SK-N-SH (cell line): ENCODE data around the gene ANK3. TPM values are rescaled to one million over a fixed set of nuclear protein-coding genes. Genes with fewer than 3 reads are reported as not detected.

ENCODE experiments used
- CTCF ChIA-PET: fragments of 300-600, 350-600 bp; formaldehyde crosslinking; extraction: SDS; loops from one replicate; lab custom pipeline; 2021; lab: Yijun Ruan, JAX
- POLR2A ChIA-PET: fragments of 350-600 bp; sonication (Branson Sonifier 250); formaldehyde crosslinking; extraction: SDS; loops from one replicate; lab custom pipeline; 2020; ENCODE audit warnings: antibody characterized with exemption, inconsistent platforms; lab: Yijun Ruan, JAX
- DNase-seq: peaks from one replicate; pipeline ENCODE4 v3.0.0; 2012
- H2AFZ ChIP-seq: fragments of 200-600 bp; sonication (generic); 2 replicates; pipeline ENCODE4 v1.8.1; 2016; ENCODE audit warnings: antibody characterized with exemption, mild to moderate bottlenecking, low read depth
- H3F3A ChIP-seq: fragments of 200-600 bp; sonication (generic); replicated peaks from 2 replicates; pipeline ENCODE3; 2016; ENCODE audit warnings: antibody characterized with exemption, mild to moderate bottlenecking; ENCODE audit not compliant: insufficient read depth
- H3K27ac ChIP-seq, 2 experiments: fragments of 200-500 bp in 1 of 2; fragments of 200-600 bp in 1 of 2; sonication (Bioruptor generic) in 1 of 2; sonication (generic), shearing (Covaris generic) in 1 of 2; 2 replicates each; pipeline versions ENCODE4 v1.5.1 to v1.6.1; 2014 to 2016; ENCODE audit warnings: low read depth in 2 of 2, inconsistent platforms in 1 of 2, low read length in 1 of 2, mild to moderate bottlenecking in 1 of 2, mixed read lengths in 1 of 2
- H3K27me3 ChIP-seq: fragments of 200-600 bp; sonication (generic), shearing (Covaris generic); 2 replicates; pipeline ENCODE4 v1.6.1; 2016; ENCODE audit warnings: mixed run types; ENCODE audit not compliant: insufficient read depth
- H3K36me3 ChIP-seq, 2 experiments: fragments of 200-500 bp in 1 of 2; fragments of 200-600 bp in 1 of 2; sonication (Bioruptor generic) in 1 of 2; sonication (generic) in 1 of 2; replicated peaks in 1 of 2; 2 replicates each; pipeline versions ENCODE3 to v1.5.1; 2014 to 2016; ENCODE audit warnings: low read length in 1 of 2, mild to moderate bottlenecking in 1 of 2; ENCODE audit not compliant: insufficient read depth in 2 of 2, control insufficient read depth in 1 of 2
- H3K4me1 ChIP-seq, 2 experiments: fragments of 200-500 bp in 1 of 2; fragments of 200-600 bp in 1 of 2; sonication (Bioruptor generic) in 1 of 2; sonication (generic), shearing (Covaris generic) in 1 of 2; 2 replicates each; pipeline versions ENCODE4 v1.5.1 to v1.6.1; 2014 to 2016; ENCODE audit warnings: low read depth in 1 of 2, low read length in 1 of 2, mixed run types in 1 of 2; ENCODE audit not compliant: insufficient read depth in 2 of 2, control insufficient read depth in 1 of 2
- H3K4me2 ChIP-seq: fragments of 200-600 bp; sonication (generic), shearing (Covaris generic); 2 replicates; pipeline ENCODE4 v1.6.1; 2017; ENCODE audit warnings: mixed run types
- H3K4me3 ChIP-seq, 2 experiments: fragments of 200-500 bp in 1 of 2; fragments of 200-600 bp in 1 of 2; sonication (Bioruptor generic) in 1 of 2; sonication (generic), shearing (Covaris generic) in 1 of 2; 2 replicates each; pipeline versions ENCODE4 v1.5.1 to v1.8.1; 2014 to 2016; ENCODE audit warnings: low read depth in 2 of 2, inconsistent platforms in 1 of 2, low read length in 1 of 2, mild to moderate bottlenecking in 1 of 2, mixed read lengths in 1 of 2, moderate library complexity in 1 of 2
- H3K79me2 ChIP-seq: fragments of 200-600 bp; sonication (generic); 2 replicates; pipeline ENCODE4 v1.8.1; 2017; ENCODE audit warnings: mild to moderate bottlenecking; ENCODE audit not compliant: insufficient read depth
- H3K9ac ChIP-seq: fragments of 200-600 bp; sonication (generic); 2 replicates; pipeline ENCODE4 v1.6.1; 2017; ENCODE audit warnings: mixed run types
- H3K9me2 ChIP-seq: fragments of 200-600 bp; sonication (generic); 2 replicates; pipeline ENCODE4 v1.6.1; 2017; ENCODE audit warnings: mixed run types
- H3K9me3 ChIP-seq: fragments of 200-600 bp; sonication (generic); 2 replicates; pipeline ENCODE4 v1.6.1; 2017; ENCODE audit warnings: mixed run types, mild to moderate bottlenecking, moderate library complexity
- H4K20me1 ChIP-seq: fragments of 200-600 bp; sonication (generic); 2 replicates; pipeline ENCODE4 v1.6.1; 2017; ENCODE audit warnings: mild to moderate bottlenecking, mixed run types; ENCODE audit not compliant: insufficient read depth
- ELF1 ChIP-seq: IDR thresholded peaks from 2 replicates; pipeline ENCODE4 v1.4.0; 2012
- EZH2phosphoT487 ChIP-seq: fragments of 200-600 bp; sonication (generic); IDR thresholded peaks from 2 replicates; pipeline ENCODE4 v1.6.1; 2017; ENCODE audit warnings: low read depth, mixed run types, mild to moderate bottlenecking, antibody characterized with exemption, moderate library complexity, borderline replicate concordance
- FOXJ3 ChIP-seq: sonication (generic); formaldehyde crosslinking; IDR thresholded peaks from 2 replicates; pipeline ENCODE4 v1.5.1; 2020; ENCODE audit warnings: mild to moderate bottlenecking, missing genetic modification reagents
- FOXM1 ChIP-seq: IDR thresholded peaks from 2 replicates; pipeline ENCODE4 v1.4.0; 2012; ENCODE audit warnings: low read depth, mild to moderate bottlenecking
- GABPA ChIP-seq: IDR thresholded peaks from 2 replicates; pipeline ENCODE4 v1.4.0; 2012; ENCODE audit warnings: low read depth, mild to moderate bottlenecking
- GATA2 ChIP-seq: sonication (generic); formaldehyde crosslinking; IDR thresholded peaks from 2 replicates; pipeline ENCODE4 v1.5.0; 2020; ENCODE audit warnings: mild to moderate bottlenecking, missing genetic modification reagents
- JUND ChIP-seq: IDR thresholded peaks from 2 replicates; pipeline ENCODE4 v1.4.0; 2012
- MEF2A ChIP-seq: IDR thresholded peaks from 2 replicates; pipeline ENCODE4 v1.4.0; 2012; ENCODE audit warnings: low read depth, borderline replicate concordance
- RAD21 ChIP-seq: IDR thresholded peaks from 2 replicates; pipeline ENCODE4 v1.6.1; 2012; ENCODE audit warnings: mild to moderate bottlenecking, low read length
- RCOR1 ChIP-seq: fragments of 150-350 bp; IDR thresholded peaks from 2 replicates; pipeline ENCODE4 v1.6.1; 2017; ENCODE audit warnings: antibody characterized with exemption, low read length
- RFX5 ChIP-seq: IDR thresholded peaks from 2 replicates; pipeline ENCODE4 v1.6.1; 2012; ENCODE audit warnings: mild to moderate bottlenecking, improper control_type of control experiment, low read length
- RXRA ChIP-seq: IDR thresholded peaks from 2 replicates; pipeline ENCODE4 v1.4.0; 2012; ENCODE audit warnings: low read depth, mild to moderate bottlenecking, borderline replicate concordance
- SMC3 ChIP-seq: IDR thresholded peaks from 2 replicates; pipeline ENCODE4 v1.6.1; 2012; ENCODE audit warnings: low read depth, low read length, improper control_type of control experiment
- TAF1 ChIP-seq: IDR thresholded peaks from 2 replicates; pipeline ENCODE4 v1.6.1; 2012; ENCODE audit warnings: low read depth, mild to moderate bottlenecking, low read length, moderate library complexity, borderline replicate concordance
- USF2 ChIP-seq: fragments of 150-350 bp; IDR thresholded peaks from 2 replicates; pipeline ENCODE4 v1.6.1; 2017; ENCODE audit warnings: antibody characterized with exemption, low read length, low read depth, borderline replicate concordance
- YY1 ChIP-seq: IDR thresholded peaks from 2 replicates; pipeline ENCODE4 v1.4.0; 2012; ENCODE audit warnings: low read depth, mild to moderate bottlenecking
- ZBTB33 ChIP-seq: IDR thresholded peaks from 2 replicates; pipeline ENCODE4 v1.4.0; 2012; ENCODE audit warnings: low read depth, borderline replicate concordance
- WGBS: methylation state at CpG from one replicate; pipeline ENCODE4 v1.1.6; 2017; ENCODE audit warnings: low lambda C conversion rate; 5-methylcytosine and 5-hydroxymethylcytosine counted together
- polyA plus RNA-seq, 3 experiments: library from polyadenylated mRNA; depleted of rRNA; stranded (reverse); fragments of >200 nt; gene quantifications; 2 replicates each; pipeline ENCODE4 v1.2.3, GENCODE V29; 2012
- TF ChIP-seq, protein P1 (sequence below): IDR thresholded peaks from 2 replicates; pipeline ENCODE4 v1.4.0; 2012; ENCODE audit warnings: low read depth
- TF ChIP-seq, protein P2 (sequence below): IDR thresholded peaks from 2 replicates; pipeline ENCODE4; 2012
- TF ChIP-seq, protein P3 (sequence below): fragments of 150-350 bp; IDR thresholded peaks from 2 replicates; pipeline ENCODE4 v1.6.1; 2016; ENCODE audit warnings: mild to moderate bottlenecking, low read depth, low read length

ANK3 gene
- polyA plus RNA-seq, 1 of the 3 experiments (the other 2 are of a cell fraction): 10.0 TPM

DNA sequence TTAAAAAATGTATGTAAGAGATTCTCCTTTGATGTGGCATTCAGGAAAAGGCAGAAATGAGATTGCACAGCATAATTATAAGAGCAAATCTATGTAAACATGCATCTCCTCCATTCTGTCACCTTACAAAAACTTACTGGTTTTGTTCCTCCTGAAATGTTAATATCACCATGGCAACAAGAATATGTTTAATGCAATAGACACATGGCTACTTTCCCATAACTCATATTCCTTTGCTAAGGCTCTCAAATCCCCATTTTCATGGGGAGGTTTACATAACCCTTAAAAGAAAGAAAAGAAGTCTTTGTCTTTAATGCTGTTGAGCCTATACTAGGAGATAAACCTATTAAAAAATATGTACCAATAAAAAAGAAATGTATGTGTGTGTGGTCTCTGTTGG lies 136.2 kb downstream of the ANK3 start:
- Histone ChIP-seq H3F3A (no peaks in the 10 kb centered on the region), H3K27me3 (no peaks in the 10 kb centered on the region), H3K9me2 (no peaks in the 10 kb centered on the region), H3K36me3 (no peaks in the 10 kb centered on the region), H3K79me2 (no peaks in the 10 kb centered on the region), H3K4me1 (peaks cover 0 to 2% of the 10 kb centered on the region in 2 experiments; a peak in 1 of 4 replicates), H3K9me3 (no peaks in the 10 kb centered on the region), H4K20me1 (no peaks in the 10 kb centered on the region), H3K27ac (no peak overlapping the region), H2AFZ (no peak overlapping the region), H3K4me2 (no peak overlapping the region), H3K4me3 (no peak overlapping the region), H3K9ac (no peak overlapping the region)
- no peak for DNase-seq
- TF ChIP-seq FOXJ3 (CRISPR knock-in tag) (no peak), RXRA (no peak), GATA2 (no peak), RAD21 (no peak), EZH2phosphoT487 (no peak), ELF1 (no peak), SMC3 (no peak), JUND (no peak), USF2 (no peak), RCOR1 (no peak)
- TF ChIP-seq, protein P1, sequence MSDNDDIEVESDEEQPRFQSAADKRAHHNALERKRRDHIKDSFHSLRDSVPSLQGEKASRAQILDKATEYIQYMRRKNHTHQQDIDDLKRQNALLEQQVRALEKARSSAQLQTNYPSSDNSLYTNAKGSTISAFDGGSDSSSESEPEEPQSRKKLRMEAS: no peak
- TF ChIP-seq, protein P2, sequence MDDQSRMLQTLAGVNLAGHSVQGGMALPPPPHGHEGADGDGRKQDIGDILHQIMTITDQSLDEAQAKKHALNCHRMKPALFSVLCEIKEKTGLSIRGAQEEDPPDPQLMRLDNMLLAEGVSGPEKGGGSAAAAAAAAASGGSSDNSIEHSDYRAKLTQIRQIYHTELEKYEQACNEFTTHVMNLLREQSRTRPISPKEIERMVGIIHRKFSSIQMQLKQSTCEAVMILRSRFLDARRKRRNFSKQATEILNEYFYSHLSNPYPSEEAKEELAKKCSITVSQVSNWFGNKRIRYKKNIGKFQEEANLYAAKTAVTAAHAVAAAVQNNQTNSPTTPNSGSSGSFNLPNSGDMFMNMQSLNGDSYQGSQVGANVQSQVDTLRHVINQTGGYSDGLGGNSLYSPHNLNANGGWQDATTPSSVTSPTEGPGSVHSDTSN: no peak
- TF ChIP-seq, protein P3, sequence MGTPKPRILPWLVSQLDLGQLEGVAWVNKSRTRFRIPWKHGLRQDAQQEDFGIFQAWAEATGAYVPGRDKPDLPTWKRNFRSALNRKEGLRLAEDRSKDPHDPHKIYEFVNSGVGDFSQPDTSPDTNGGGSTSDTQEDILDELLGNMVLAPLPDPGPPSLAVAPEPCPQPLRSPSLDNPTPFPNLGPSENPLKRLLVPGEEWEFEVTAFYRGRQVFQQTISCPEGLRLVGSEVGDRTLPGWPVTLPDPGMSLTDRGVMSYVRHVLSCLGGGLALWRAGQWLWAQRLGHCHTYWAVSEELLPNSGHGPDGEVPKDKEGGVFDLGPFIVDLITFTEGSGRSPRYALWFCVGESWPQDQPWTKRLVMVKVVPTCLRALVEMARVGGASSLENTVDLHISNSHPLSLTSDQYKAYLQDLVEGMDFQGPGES: no peak
- ChIA-PET POLR2A (no interaction called here), CTCF (no interaction called here)

GRCh38 chr10:60252688-60253087 lies 137.0 kb downstream of the ANK3 start:
- no peaks in the 10 kb centered on the region for H4K20me1 ChIP-seq
- H3K4me2 ChIP-seq: no peak overlapping the region
- no peak overlapping the region for H3K4me3 ChIP-seq
- H3K4me1 ChIP-seq: no peaks in the 10 kb centered on the region
- no peaks in the 10 kb centered on the region for H3K27me3 ChIP-seq
- no peaks in the 10 kb centered on the region for H3K79me2 ChIP-seq
- H3K9me2 ChIP-seq: no peaks in the 10 kb centered on the region
- H3K9me3 ChIP-seq: no peaks in the 10 kb centered on the region
- CTCF ChIA-PET: no interaction called here
- no peak for DNase-seq
- POLR2A ChIA-PET: no interaction called here
- H3K9ac ChIP-seq: no peak overlapping the region
- H3K27ac ChIP-seq: no peak overlapping the region
- H3F3A ChIP-seq: no peaks in the 10 kb centered on the region
- WGBS: 96% methylated on average over 4 of the region's 4 CpGs
- H2AFZ ChIP-seq: no peak overlapping the region
- H3K36me3 ChIP-seq: no peaks in the 10 kb centered on the region
- TF ChIP-seq RXRA: no peak
- no peak for TF ChIP-seq YY1
- TF ChIP-seq EZH2phosphoT487: no peak
- no peak for TF ChIP-seq RFX5
- no peak for TF ChIP-seq RCOR1
- TF ChIP-seq TAF1: no peak
- TF ChIP-seq, protein P2: no peak
- TF ChIP-seq, protein P3: no peak
- no peak for TF ChIP-seq ZBTB33
- no peak for TF ChIP-seq GABPA
- TF ChIP-seq FOXJ3 (CRISPR knock-in tag): no peak
- no peak for TF ChIP-seq MEF2A
- no peak for TF ChIP-seq FOXM1
- no peak for TF ChIP-seq RAD21
